H4 (cell line): ENCODE measurements around the gene CRTC2. TPM values are rescaled to one million over a fixed set of nuclear protein-coding genes. Genes with fewer than 3 reads are reported as not detected.

Experiments
- DNase-seq: peaks from one replicate; pipeline ENCODE4 v3.0.0-alpha.2; 2015; ENCODE audit warnings: low spot score
- total RNA-seq: library from RNA; depleted of rRNA; stranded (reverse); fragments of >200 nt; shearing (Covaris generic); gene quantifications from 2 replicates; pipeline ENCODE4 v1.2.3, GENCODE V29; 2014

The CRTC2 gene
- total RNA-seq, 1 experiment from 2014 or later = 6.5 TPM

GRCh38 chr1:153945795-153946621 lies 12.4 kb downstream of the CRTC2 start:
- peak; percentile 51 for DNase-seq

GRCh38 chr1:153945131-153945794 lies 13.1 kb downstream of the CRTC2 start:
- DNase-seq = no peak

GRCh38 chr1:153944827-153945117 lies 13.6 kb downstream of the CRTC2 start:
- DNase-seq = no peak

- DNase-seq = no peak
Observed at GRCh38 chr1:153944005-153944826, 14.2 kb downstream of the CRTC2 start.

GRCh38 chr1:153942766-153943549 lies 15.5 kb downstream of the CRTC2 start:
- DNase-seq = no peak

- DNase-seq = no peak
Observed at GRCh38 chr1:153941826-153942725, 16.3 kb downstream of the CRTC2 start.

- no peak for DNase-seq
Observed at GRCh38 chr1:153940756-153941155, 17.7 kb downstream of the CRTC2 start.

- DNase-seq = no peak
Observed at GRCh38 chr1:153939476-153939875, 18.9 kb downstream of the CRTC2 start.

GRCh38 chr1:153938996-153939395 lies 19.4 kb downstream of the CRTC2 start:
- no peak for DNase-seq

GRCh38 chr1:153937331-153937730 lies 21.1 kb downstream of the CRTC2 start:
- DNase-seq = no peak

GRCh38 chr1:153936011-153936802 lies 22.2 kb downstream of the CRTC2 start:
- no peak for DNase-seq

- DNase-seq = no peak
Observed at GRCh38 chr1:153934746-153935145, 23.7 kb downstream of the CRTC2 start.

- no peak for DNase-seq
Observed at GRCh38 chr1:153933955-153934354, 24.5 kb downstream of the CRTC2 start.

- no peak for DNase-seq
Observed at GRCh38 chr1:153933430-153933829, 25.0 kb downstream of the CRTC2 start.

- DNase-seq = no peak
Observed at GRCh38 chr1:153932156-153933131, 26.0 kb downstream of the CRTC2 start.

GRCh38 chr1:153929981-153930948 lies 28.1 kb downstream of the CRTC2 start:
- DNase-seq = no peak

- DNase-seq = no peak
Observed at GRCh38 chr1:153929426-153929825, 29.0 kb downstream of the CRTC2 start.
